Thyroid gland (tissue), 4 donors: ENCODE data around the gene IQSEC1. TPM values are rescaled to one million over a fixed set of nuclear protein-coding genes. Genes with fewer than 3 reads are reported as not detected.
A peak's percentile ranks its signal among the peaks of the same experiment; 100 is the strongest.

ENCODE experiments used
- DNase-seq, 2 donors: peaks; one replicate each; pipeline ENCODE4 v3.0.0-alpha.2; 2019
- H3K27ac ChIP-seq, 3 donors: fragments of 200-600 bp; sonication (generic); 1 replicate in 2 of 3; 2 replicates in 1 of 3; pipeline ENCODE4 v1.5.1; 2016 to 2019; ENCODE audit warnings: mild to moderate bottlenecking in 1 of 3, moderate library complexity in 1 of 3
- H3K27me3 ChIP-seq: fragments of 200-600 bp; sonication (generic); one replicate; pipeline ENCODE4 v1.5.1; 2019
- H3K36me3 ChIP-seq, 2 donors: fragments of 200-600 bp; sonication (generic); one replicate each; pipeline ENCODE4 v1.5.1; 2016 to 2019
- H3K4me1 ChIP-seq, 2 donors: fragments of 200-600 bp; sonication (generic); one replicate each; pipeline ENCODE4 v1.5.1; 2017 to 2019
- H3K4me3 ChIP-seq, 3 donors: fragments of 200-600 bp; sonication (generic); replicated peaks in 1 of 3; 1 replicate in 2 of 3; 2 replicates in 1 of 3; pipeline ENCODE4 v1.5.1; 2016; ENCODE audit warnings: mild to moderate bottlenecking in 1 of 3
- H3K9me3 ChIP-seq: fragments of 200-600 bp; sonication (generic); one replicate; pipeline ENCODE4 v1.5.1; 2017
- CTCF ChIP-seq, 6 experiments: fragments of 200-600 bp in 3 of 6; fragments of 450-650 bp in 3 of 6; sonication (generic) in 3 of 6; IDR thresholded peaks; one replicate each; pipeline ENCODE4 v1.5.1; 2016 to 2019; ENCODE audit warnings: antibody characterized with exemption in 6 of 6, mild to moderate bottlenecking in 2 of 6, inconsistent platforms in 1 of 6, moderate library complexity in 1 of 6
- POLR2A ChIP-seq, 2 donors: fragments of 450-650 bp; IDR thresholded peaks; one replicate each; pipeline ENCODE4 v1.6.1; 2017; ENCODE audit warnings: antibody characterized with exemption in 2 of 2, mild to moderate bottlenecking in 2 of 2, moderate library complexity in 1 of 2
- WGBS, 2 donors: methylation state at CpG; one replicate each; pipeline ENCODE4 v1.1.5; 2017; 5-methylcytosine and 5-hydroxymethylcytosine counted together
- intact Hi-C: fragments of 100-400 bp; cut with DNase I; formaldehyde crosslinking; loops from one replicate; pipeline ENCODE4 v1.15.1; 2023
- total RNA-seq, 4 donors: library from RNA; depleted of rRNA; stranded (reverse); fragments of >200 nt; gene quantifications; one replicate each; pipeline ENCODE4 v1.2.3, GENCODE V29; 2016

Gene IQSEC1
- total RNA-seq, 4 donors from 2014 or later = 37.1 to 48.3 (median 38.9) TPM

DNA sequence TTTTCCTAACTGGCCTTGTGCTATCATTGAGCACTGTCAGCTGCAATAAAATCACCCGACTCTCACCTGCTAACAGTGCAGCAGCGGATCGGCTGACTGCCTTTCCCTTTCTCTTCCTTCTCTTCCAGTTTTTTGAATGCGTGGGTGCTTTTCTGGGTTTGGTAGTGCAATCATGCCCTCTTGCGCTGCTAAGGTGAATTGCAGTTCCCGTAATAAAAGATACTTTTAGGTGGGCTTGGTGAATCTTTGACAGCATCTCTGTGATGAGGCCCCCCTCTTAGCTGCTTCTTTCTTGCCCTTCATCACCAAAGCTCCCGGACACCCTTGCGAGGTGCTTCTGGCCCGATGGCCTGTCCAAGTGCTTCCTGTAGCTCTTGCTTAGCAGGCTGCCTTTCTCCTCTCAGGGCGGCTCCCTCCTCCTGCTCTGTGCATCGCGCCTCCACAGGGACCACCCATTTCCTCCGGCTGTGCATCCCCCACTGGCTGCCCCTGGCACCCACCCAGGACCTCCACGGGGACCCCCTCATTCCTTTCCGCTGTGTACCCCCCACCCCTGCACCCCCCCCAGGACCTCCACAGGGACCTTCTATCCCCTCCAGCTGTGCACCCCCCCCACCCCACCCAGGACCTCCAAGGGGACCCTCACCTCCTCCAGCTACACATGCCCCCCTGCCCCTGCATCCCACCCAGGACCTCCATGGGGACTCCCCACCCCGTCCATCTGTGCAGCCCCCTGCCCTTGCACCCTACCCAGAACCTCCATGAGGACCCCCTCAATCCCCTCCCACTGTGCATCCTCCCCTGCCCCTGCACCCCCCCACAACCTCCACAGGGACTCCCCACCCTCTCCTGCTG, 181.0 kb downstream of the IQSEC1 start:
- Histone ChIP-seq H3K27me3 (no peaks in the 10 kb centered on the region), H3K9me3 (no peaks in the 10 kb centered on the region), H3K4me3 (no peak overlapping the region), H3K36me3 (no peaks in the 10 kb centered on the region), H3K27ac (no peak overlapping the region), H3K4me1 (peaks cover 0 to 8% of the 10 kb centered on the region in 2 donors)
- no peak for TF ChIP-seq POLR2A (IDR thresholded peaks at IDR 0.05)
- TF ChIP-seq CTCF (IDR thresholded peaks at IDR 0.05) = peak; percentile 47 to 97 (median 87)
- 13 to 17% methylated on average over 15 of the region's 16 CpGs for WGBS, 2 donors
- intact Hi-C loops = no loop called here
- DNase-seq = peak; percentile 43 to 46

GRCh38 chr3:12891391-12891984, 181.7 kb downstream of the IQSEC1 start:
- Histone ChIP-seq H3K4me1 (peaks cover 0 to 8% of the 10 kb centered on the region in 2 donors), H3K9me3 (no peaks in the 10 kb centered on the region), H3K36me3 (no peaks in the 10 kb centered on the region), H3K27me3 (no peaks in the 10 kb centered on the region), H3K27ac (no peak overlapping the region), H3K4me3 (no peak overlapping the region)
- no peak for TF ChIP-seq POLR2A (IDR thresholded peaks at IDR 0.05)
- TF ChIP-seq CTCF (IDR thresholded peaks at IDR 0.05) = no peak
- intact Hi-C loops = no loop called here
- 51 to 59% methylated on average over 9 of the region's 9 CpGs for WGBS, 2 donors
- no peak for DNase-seq

- no peaks in the 10 kb centered on the region for H3K9me3 ChIP-seq
- no peak overlapping the region for H3K27ac ChIP-seq
- peaks cover 0 to 8% of the 10 kb centered on the region in 2 donors for H3K4me1 ChIP-seq
- TF ChIP-seq POLR2A (IDR thresholded peaks at IDR 0.05) = no peak
- no peak for TF ChIP-seq CTCF (IDR thresholded peaks at IDR 0.05)
- intact Hi-C loops = no loop called here
- no peak for DNase-seq
- 91 to 92% methylated on average over 9 to 10 of the region's 10 CpGs for WGBS, 2 donors
- H3K36me3 ChIP-seq = no peaks in the 10 kb centered on the region
- no peaks in the 10 kb centered on the region for H3K27me3 ChIP-seq
- H3K4me3 ChIP-seq = no peak overlapping the region
Measured at GRCh38 chr3:12890610-12891390, 182.4 kb downstream of the IQSEC1 start.

GRCh38 chr3:12886736-12887135, 186.5 kb downstream of the IQSEC1 start:
- Histone ChIP-seq H3K36me3 (no peaks in the 10 kb centered on the region), H3K4me3 (no peak overlapping the region), H3K4me1 (peaks cover 0 to 3% of the 10 kb centered on the region in 2 donors), H3K27ac (no peak overlapping the region), H3K27me3 (no peaks in the 10 kb centered on the region), H3K9me3 (no peaks in the 10 kb centered on the region)
- intact Hi-C loops = no loop called here
- WGBS, 2 donors = 74 to 75% methylated on average over 10 to 12 of the region's 12 CpGs
- no peak for DNase-seq
- TF ChIP-seq POLR2A (IDR thresholded peaks at IDR 0.05) (no peak), CTCF (IDR thresholded peaks at IDR 0.05) (no peak)
